CD4-positive, alpha-beta T cell treated with Interleukin-2 at 100 ng/mL for 4 hours (primary cell): ENCODE measurements around the gene PTPRN2.

Experiments
- DNase-seq: peaks from one replicate; pipeline ENCODE4 v3.0.0-alpha.2; 2020; ENCODE audit warnings: low spot score

Gene PTPRN2

GRCh38 chr7:158576050-158576762, 11.4 kb downstream of the PTPRN2 start:
- no peak for DNase-seq

GRCh38 chr7:158574308-158575036, 13.2 kb downstream of the PTPRN2 start:
- no peak for DNase-seq

- no peak for DNase-seq
Observed at GRCh38 chr7:158573310-158573709, 14.3 kb downstream of the PTPRN2 start.

DNA sequence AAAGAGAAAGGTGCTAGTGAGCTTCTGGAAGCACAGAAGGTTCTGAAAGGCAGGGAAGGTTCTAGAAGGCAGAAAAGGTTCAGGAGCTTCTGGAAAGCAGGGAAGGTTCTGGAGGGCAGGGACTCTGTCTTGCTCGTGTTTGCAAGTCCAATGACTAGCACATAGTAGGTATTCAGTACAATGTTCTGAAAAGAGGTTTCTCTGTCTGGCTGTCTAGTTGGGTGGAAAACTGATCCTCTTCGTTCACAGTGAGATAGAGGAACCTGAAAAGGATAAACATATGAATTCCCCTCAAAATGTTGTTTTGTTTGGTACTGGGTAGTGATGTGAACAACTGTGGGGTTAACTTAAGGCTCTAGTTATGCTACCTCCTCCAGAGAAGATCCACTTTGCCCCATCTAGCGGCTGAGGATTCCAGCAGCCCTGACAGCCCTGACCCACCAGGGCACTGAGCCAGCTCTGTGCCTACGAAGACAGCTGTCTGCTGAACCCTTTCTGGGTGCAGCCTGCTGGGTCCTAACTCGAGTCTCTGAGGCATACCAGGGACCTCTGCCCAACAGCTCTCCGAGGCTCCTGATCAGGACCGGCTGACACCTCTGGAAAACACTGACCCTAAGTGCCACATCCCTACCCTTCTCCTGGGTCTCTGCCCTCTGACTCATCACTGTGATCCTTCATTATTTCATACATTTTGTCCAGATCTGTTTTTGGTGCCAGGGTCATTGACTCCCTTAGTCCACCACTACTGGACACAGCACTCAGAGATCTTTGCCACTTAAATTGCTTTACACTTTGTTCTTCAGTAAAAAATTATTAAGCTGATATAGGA, 15.4 kb downstream of the PTPRN2 start:
- no peak for DNase-seq

- no peak for DNase-seq
Observed at GRCh38 chr7:158570449-158571170, 17.0 kb downstream of the PTPRN2 start.

- no peak for DNase-seq
Observed at GRCh38 chr7:158569858-158570323, 17.7 kb downstream of the PTPRN2 start.

DNA sequence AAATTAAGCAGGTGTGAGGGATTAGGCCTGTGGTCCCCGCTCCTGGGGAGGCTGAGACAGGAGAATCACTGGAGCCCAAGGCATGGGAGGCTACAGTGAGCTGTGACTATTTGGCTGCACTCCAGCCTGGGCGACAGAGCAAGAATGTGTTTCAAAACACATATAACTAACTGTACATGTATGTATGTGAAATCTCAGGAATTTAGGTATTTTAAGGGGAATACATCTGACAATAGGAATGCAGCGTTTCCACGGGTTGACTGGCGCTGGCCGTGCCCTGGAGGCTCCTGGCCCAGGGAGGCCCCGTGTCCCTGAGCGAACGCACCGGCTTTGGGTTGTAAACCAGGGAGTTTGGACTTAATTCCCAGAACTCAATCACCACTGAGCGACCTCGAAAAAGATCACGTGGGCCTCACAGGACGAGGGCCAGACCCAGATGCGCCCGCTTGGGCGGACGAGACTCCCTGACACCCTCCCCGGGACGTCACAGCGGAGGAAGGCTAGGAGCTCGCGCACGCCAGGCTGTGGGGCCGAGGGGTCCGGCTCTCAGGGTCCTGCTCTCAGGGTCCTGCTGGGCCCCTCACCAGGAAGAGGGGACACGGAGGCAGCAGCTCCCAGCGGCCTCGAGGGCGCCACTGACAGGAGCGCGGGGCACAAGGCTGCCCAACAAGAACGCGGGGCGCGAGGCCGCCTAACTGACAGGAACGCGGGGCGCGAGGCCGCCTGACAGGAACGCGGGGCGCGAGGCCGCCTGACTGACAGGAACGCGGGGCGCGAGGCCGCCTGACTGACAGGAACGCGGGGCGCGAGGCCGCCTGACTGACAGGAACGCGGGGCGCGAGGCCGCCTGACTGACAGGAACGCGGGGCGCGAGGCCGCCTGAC, 18.4 kb downstream of the PTPRN2 start:
- DNase-seq, result no peak

GRCh38 chr7:158567153-158567603, 20.4 kb downstream of the PTPRN2 start:
- no peak for DNase-seq

- no peak for DNase-seq
Observed at GRCh38 chr7:158564663-158565035, 23.0 kb downstream of the PTPRN2 start.

- no peak for DNase-seq
Observed at GRCh38 chr7:158563911-158564662, 23.5 kb downstream of the PTPRN2 start.

DNA sequence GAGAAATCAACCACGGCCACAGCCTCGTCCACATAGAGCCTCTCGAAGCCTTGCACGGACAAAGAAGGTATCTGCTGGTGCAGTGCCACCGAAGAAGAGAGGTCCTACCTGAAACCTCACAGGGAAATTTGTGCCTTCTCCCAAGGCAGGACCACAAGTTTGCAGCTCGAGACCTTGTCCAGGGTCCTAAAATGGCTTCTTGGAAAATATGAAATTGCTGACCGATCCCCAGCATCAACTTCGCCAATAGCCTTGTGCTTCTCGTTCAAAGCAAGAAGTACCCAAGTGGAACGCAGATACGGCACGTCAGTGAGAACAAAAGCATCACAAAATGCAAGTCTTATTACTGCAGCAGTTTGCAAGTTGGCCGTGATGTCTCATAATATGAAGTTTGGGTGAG, 24.6 kb downstream of the PTPRN2 start:
- no peak for DNase-seq

DNA sequence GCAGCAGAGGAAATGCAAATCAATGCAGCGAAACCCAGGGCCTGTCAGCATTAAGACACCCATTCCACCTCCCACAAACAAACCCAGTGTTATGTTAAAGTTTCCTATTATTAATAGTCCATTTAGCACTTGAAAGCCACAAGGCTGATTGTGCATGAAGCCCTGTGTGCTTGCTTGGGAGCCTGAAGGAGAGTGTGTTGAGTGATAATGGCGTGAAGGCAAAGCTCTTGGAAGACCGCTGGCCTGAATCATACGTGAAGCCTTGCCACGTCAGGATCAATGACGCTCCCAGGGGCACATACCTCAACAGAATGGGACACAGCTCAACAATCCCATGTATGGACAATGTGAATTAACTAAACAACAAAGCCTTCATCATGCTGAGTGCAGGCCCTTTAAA, 25.1 kb downstream of the PTPRN2 start:
- DNase-seq, result no peak

GRCh38 chr7:158561659-158562058, 26.0 kb downstream of the PTPRN2 start:
- no peak for DNase-seq

DNA sequence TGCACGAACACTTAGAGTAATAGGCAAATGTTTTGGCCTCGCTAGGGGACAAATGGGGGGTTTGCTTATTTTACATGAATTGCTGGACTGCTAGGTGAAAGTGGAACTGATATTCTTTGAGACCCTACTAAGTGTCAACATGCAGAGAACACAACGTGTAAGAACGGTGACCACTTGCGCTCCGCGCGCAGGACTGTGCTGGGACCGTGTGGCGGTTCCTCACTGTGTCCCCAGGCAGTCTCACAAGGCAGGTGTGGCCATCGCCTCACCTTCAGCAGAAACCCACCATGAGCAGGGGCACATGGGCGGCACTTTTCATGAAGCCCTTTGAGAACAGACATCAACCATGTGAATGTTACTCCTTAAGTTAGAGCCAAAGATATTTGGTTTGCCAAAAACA, 27.2 kb downstream of the PTPRN2 start:
- no peak for DNase-seq

DNA sequence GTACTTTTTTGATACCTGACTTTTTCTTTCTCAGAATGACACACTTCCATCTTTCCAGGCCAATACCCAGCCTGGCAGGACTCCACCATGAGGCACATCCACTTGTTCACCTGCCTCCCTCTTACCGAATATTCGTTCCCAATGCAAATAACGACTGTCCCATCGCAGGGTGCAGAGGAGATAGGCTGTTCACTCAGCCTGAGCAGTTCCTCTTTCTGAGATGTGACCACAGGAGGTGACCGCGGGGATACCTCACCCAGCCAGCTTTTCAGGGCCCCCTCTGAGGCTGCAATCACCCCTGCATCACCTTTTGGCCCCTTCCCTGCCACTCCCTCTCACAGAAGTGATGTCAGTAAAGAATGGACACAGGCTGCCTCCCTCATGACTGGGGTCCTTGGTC, 28.3 kb downstream of the PTPRN2 start:
- DNase-seq, result no peak

GRCh38 chr7:158558816-158559215, 28.8 kb downstream of the PTPRN2 start:
- DNase-seq, result no peak

DNA sequence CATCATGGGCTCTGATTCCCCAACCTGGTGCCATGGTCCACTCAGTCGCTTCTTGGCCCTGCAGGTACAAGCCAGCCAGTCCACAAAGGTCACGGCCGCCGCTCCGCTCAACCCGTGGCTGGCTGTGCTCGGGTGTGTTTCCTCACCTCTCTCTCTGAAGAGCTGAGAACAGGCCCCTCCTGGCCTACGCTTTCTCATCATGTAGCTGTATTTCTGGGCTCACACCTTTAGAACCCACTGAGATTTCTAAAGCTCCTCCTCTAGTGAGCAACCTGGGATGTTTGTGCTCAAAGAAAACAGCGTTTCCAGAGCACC, 30.2 kb downstream of the PTPRN2 start:
- DNase-seq, result no peak

GRCh38 chr7:158556721-158557440, 30.7 kb downstream of the PTPRN2 start:
- no peak for DNase-seq

- DNase-seq, result no peak
Observed at GRCh38 chr7:158555034-158555520, 32.5 kb downstream of the PTPRN2 start.
